Neuronal stem cell (in vitro differentiated cells): ENCODE data around the gene NHERF1.

Experiments used
- DNase-seq: peaks from one replicate; pipeline ENCODE4 v3.0.0-alpha.2; 2013; ENCODE audit warnings: low spot score
- H2AFZ ChIP-seq: one replicate; pipeline ENCODE4 v1.6.1; 2013; ENCODE audit warnings: mild to moderate bottlenecking, low read length, inconsistent platforms
- H2AK5ac ChIP-seq: 2 replicates; pipeline ENCODE4 v1.6.1; 2013; ENCODE audit warnings: low read depth, mild to moderate bottlenecking, inconsistent platforms, low read length, moderate library complexity, mixed read lengths
- H2BK120ac ChIP-seq: 2 replicates; pipeline ENCODE4 v1.6.1; 2013; ENCODE audit warnings: low read depth, mild to moderate bottlenecking, inconsistent platforms, low read length, moderate library complexity, mixed read lengths
- H2BK12ac ChIP-seq: one replicate; pipeline ENCODE4 v1.6.1; 2013; ENCODE audit warnings: low read length, inconsistent platforms
- H2BK15ac ChIP-seq: 2 replicates; pipeline ENCODE4 v1.6.1; 2013; ENCODE audit warnings: mild to moderate bottlenecking, low read length, inconsistent platforms, mixed read lengths
- H2BK5ac ChIP-seq: one replicate; pipeline ENCODE4 v1.6.1; 2013; ENCODE audit warnings: inconsistent platforms, mild to moderate bottlenecking, low read length, moderate library complexity
- H3K14ac ChIP-seq: one replicate; pipeline ENCODE4 v1.6.1; 2013; ENCODE audit warnings: low read length, inconsistent platforms
- H3K18ac ChIP-seq: 2 replicates; pipeline ENCODE4 v1.6.1; 2013; ENCODE audit warnings: low read length, inconsistent platforms
- H3K23ac ChIP-seq: 2 replicates; pipeline ENCODE4 v1.6.1; 2013; ENCODE audit warnings: low read depth, mild to moderate bottlenecking, mixed read lengths, low read length, inconsistent platforms; ENCODE audit not compliant: poor library complexity
- H3K27ac ChIP-seq: replicated peaks from 3 replicates; pipeline ENCODE4 v1.5.1; 2013; ENCODE audit warnings: low read length, inconsistent platforms
- H3K27me3 ChIP-seq, 3 experiments: 2 replicates each; pipeline ENCODE4 v1.6.1; 2013; ENCODE audit warnings: low read length in 3 of 3, mild to moderate bottlenecking in 2 of 3, inconsistent platforms in 1 of 3, low read depth in 1 of 3, mixed read lengths in 1 of 3, moderate library complexity in 1 of 3; ENCODE audit not compliant: control insufficient read depth in 3 of 3, insufficient read depth in 3 of 3
- H3K36me3 ChIP-seq, 2 donors: replicated peaks in 1 of 2; 2 replicates each; pipeline ENCODE4 v1.6.1; 2013; ENCODE audit warnings: low read length in 2 of 2; ENCODE audit not compliant: control insufficient read depth in 2 of 2, insufficient read depth in 2 of 2
- H3K4ac ChIP-seq: 2 replicates; pipeline ENCODE4 v1.6.1; 2013; ENCODE audit warnings: inconsistent platforms, mild to moderate bottlenecking, low read length, moderate library complexity
- H3K4me1 ChIP-seq, 2 donors: 1 replicate in 1 of 2; 2 replicates in 1 of 2; pipeline ENCODE4 v1.6.1; 2013; ENCODE audit warnings: low read length in 2 of 2, low read depth in 1 of 2; ENCODE audit not compliant: control insufficient read depth in 2 of 2, insufficient read depth in 1 of 2
- H3K4me2 ChIP-seq: one replicate; pipeline ENCODE4 v1.6.1; 2013; ENCODE audit warnings: mild to moderate bottlenecking, low read length, inconsistent platforms; ENCODE audit not compliant: insufficient read depth, poor library complexity, severe bottlenecking
- H3K4me3 ChIP-seq, 2 donors: 2 replicates each; pipeline ENCODE4 v1.5.1; 2013; ENCODE audit warnings: low read length in 2 of 2, mild to moderate bottlenecking in 2 of 2, inconsistent platforms in 1 of 2, moderate library complexity in 1 of 2
- H3K79me1 ChIP-seq: one replicate; pipeline ENCODE4 v1.6.1; 2013; ENCODE audit warnings: low read depth, mild to moderate bottlenecking, inconsistent platforms, low read length, moderate library complexity
- H3K9ac ChIP-seq: one replicate; pipeline ENCODE4 v1.6.1; 2013; ENCODE audit warnings: mild to moderate bottlenecking, low read depth, low read length, inconsistent platforms; ENCODE audit not compliant: poor library complexity
- H3K9me3 ChIP-seq, 2 donors: replicated peaks in 1 of 2; 2 replicates each; pipeline versions ENCODE3 to v1.6.1; 2013; ENCODE audit warnings: low read length in 2 of 2, mild to moderate bottlenecking in 2 of 2, inconsistent platforms in 1 of 2, low read depth in 1 of 2, mixed read lengths in 1 of 2, moderate library complexity in 1 of 2; ENCODE audit not compliant: control insufficient read depth in 2 of 2, insufficient read depth in 1 of 2
- H4K8ac ChIP-seq: one replicate; pipeline ENCODE4 v1.6.1; 2013; ENCODE audit warnings: low read depth, mild to moderate bottlenecking, inconsistent platforms, low read length, moderate library complexity
- H4K91ac ChIP-seq: one replicate; pipeline ENCODE4 v1.6.1; 2013; ENCODE audit warnings: low read length, low read depth, mild to moderate bottlenecking, inconsistent platforms; ENCODE audit not compliant: poor library complexity
- WGBS, 2 donors: extraction: QIAGEN DNeasy Blood & Tissue Kit; methylation state at CpG; one replicate each; pipeline ENCODE4 v1.1.7; 2013; ENCODE audit warnings: missing lambda C conversion rate in 2 of 2, mixed read lengths in 1 of 2; ENCODE audit not compliant: insufficient read length in 2 of 2, insufficient replicate concordance in 1 of 2; ENCODE audit errors: extremely low coverage in 2 of 2; 5-methylcytosine and 5-hydroxymethylcytosine counted together

The NHERF1 gene

GRCh38 chr17:74759941-74760340, 11.5 kb downstream of the NHERF1 start:
- no peak for DNase-seq
- Histone ChIP-seq H3K23ac (peak overlapping the region; percentile 3), H3K4me2 (peak overlapping the region; percentile 43), H3K27ac (peak overlapping the region; percentile 86), H2BK15ac (peak overlapping the region; percentile 66), H3K9me3 (no peaks in the 10 kb centered on the region), H2AFZ (no peak overlapping the region), H4K91ac (peak overlapping the region; percentile 87), H2BK12ac (no peak overlapping the region), H3K4ac (no peak overlapping the region), H3K27me3 (no peaks in the 10 kb centered on the region), H3K9ac (peak overlapping the region; percentile 45), H3K36me3 (peaks cover 2 to 8% of the 10 kb centered on the region in 2 donors), H3K18ac (peak overlapping the region; percentile 93), H3K14ac (no peak overlapping the region), H2BK5ac (peak overlapping the region; percentile 67), H4K8ac (no peak overlapping the region), H2BK120ac (peak overlapping the region; percentile 42), H3K4me1 (peaks cover 49 to 63% of the 10 kb centered on the region in 2 donors), H2AK5ac (peak overlapping the region; percentile 71), H3K79me1 (peaks cover 24% of the 10 kb centered on the region), H3K4me3 (no peak overlapping the region)
- no CpG with 5 or more reads among the region's 10 CpGs for WGBS, 2 donors

GRCh38 chr17:74760404-74761105, 12.1 kb downstream of the NHERF1 start:
- peak overlapping the region; percentile 87 for H2BK15ac ChIP-seq
- peak overlapping the region; percentile 47 for H3K4ac ChIP-seq
- no peak for DNase-seq
- peak overlapping the region; percentile 4 for H2AFZ ChIP-seq
- peak overlapping the region; percentile 76 for H2AK5ac ChIP-seq
- peak overlapping the region; percentile 95 for H3K18ac ChIP-seq
- peak overlapping the region; percentile 68 for H3K9ac ChIP-seq
- peak overlapping the region; percentile 43 for H3K4me2 ChIP-seq
- peak overlapping the region; percentile 62 for H2BK120ac ChIP-seq
- H3K79me1 ChIP-seq, result peaks cover 22% of the 10 kb centered on the region
- no peak overlapping the region for H4K8ac ChIP-seq
- H2BK12ac ChIP-seq, result peak overlapping the region; percentile 95
- H3K27me3 ChIP-seq, result no peaks in the 10 kb centered on the region
- peak overlapping the region; percentile 35 for H3K23ac ChIP-seq
- peaks cover 2 to 6% of the 10 kb centered on the region in 2 donors for H3K36me3 ChIP-seq
- H2BK5ac ChIP-seq, result peak overlapping the region; percentile 88
- no peak overlapping the region for H3K4me3 ChIP-seq
- H3K4me1 ChIP-seq, result peaks cover 49 to 64% of the 10 kb centered on the region in 2 donors
- no peak overlapping the region for H3K14ac ChIP-seq
- peak overlapping the region; percentile 86 for H3K27ac ChIP-seq
- no peaks in the 10 kb centered on the region for H3K9me3 ChIP-seq
- no peak overlapping the region for H4K91ac ChIP-seq
- WGBS, 2 donors, result no CpG with 5 or more reads among the region's 7 CpGs

DNA sequence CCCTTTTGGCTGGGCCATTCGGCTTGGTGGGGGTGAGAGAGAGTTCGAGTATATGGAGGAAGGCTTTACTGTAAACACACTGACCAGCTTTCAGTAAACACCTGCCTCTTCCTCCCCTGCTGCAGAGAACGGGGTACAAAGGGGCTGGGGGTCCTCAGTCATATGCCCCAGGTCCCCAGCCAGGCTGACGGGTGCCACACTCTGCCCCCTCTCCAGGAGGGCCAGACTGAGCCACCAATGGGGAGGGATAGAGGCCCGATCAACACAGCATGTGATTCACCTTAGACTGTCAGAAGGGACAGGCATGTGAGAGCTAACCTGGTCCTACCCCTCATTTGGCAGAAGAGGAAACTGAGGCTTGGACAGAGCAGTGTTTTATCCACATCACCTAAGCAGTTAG, 13.0 kb downstream of the NHERF1 start:
- peak overlapping the region; percentile 76 for H2AK5ac ChIP-seq
- H3K4ac ChIP-seq, result no peak overlapping the region
- no peaks in the 10 kb centered on the region for H3K9me3 ChIP-seq
- no peak overlapping the region for H3K4me2 ChIP-seq
- peak overlapping the region; percentile 87 for H2BK15ac ChIP-seq
- peak overlapping the region; percentile 95 for H2BK12ac ChIP-seq
- H3K36me3 ChIP-seq, result peaks cover 2 to 13% of the 10 kb centered on the region in 2 donors
- no peaks in the 10 kb centered on the region for H3K27me3 ChIP-seq
- H2BK120ac ChIP-seq, result peak overlapping the region; percentile 62
- H3K79me1 ChIP-seq, result peaks cover 22% of the 10 kb centered on the region
- H3K18ac ChIP-seq, result peak overlapping the region; percentile 95
- peaks cover 49 to 64% of the 10 kb centered on the region in 2 donors for H3K4me1 ChIP-seq
- H3K4me3 ChIP-seq, result no peak overlapping the region
- no peak overlapping the region for H4K91ac ChIP-seq
- DNase-seq, result no peak
- peak overlapping the region; percentile 86 for H3K27ac ChIP-seq
- H3K14ac ChIP-seq, result no peak overlapping the region
- H3K23ac ChIP-seq, result no peak overlapping the region
- H2AFZ ChIP-seq, result no peak overlapping the region
- H2BK5ac ChIP-seq, result peak overlapping the region; percentile 88
- H4K8ac ChIP-seq, result no peak overlapping the region
- peak overlapping the region; percentile 34 for H3K9ac ChIP-seq
- no CpG with 5 or more reads among the region's 5 CpGs for WGBS, 2 donors

DNA sequence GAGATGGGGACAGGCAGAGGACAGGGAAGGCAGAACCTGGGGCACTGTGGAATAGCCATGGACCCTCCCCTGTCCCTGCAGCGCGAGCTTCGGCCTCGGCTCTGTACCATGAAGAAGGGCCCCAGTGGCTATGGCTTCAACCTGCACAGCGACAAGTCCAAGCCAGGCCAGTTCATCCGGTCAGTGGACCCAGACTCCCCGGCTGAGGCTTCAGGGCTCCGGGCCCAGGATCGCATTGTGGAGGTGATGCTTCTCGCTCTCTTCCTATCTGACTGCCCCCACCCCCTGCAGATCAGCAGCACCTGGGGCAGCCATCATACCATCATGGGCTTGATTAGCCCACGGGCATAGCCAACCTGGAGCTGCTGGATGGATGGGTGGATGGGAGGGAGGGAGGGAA, 13.5 kb downstream of the NHERF1 start:
- Histone ChIP-seq H2BK12ac (no peak overlapping the region), H3K4me2 (no peak overlapping the region), H3K9ac (no peak overlapping the region), H3K18ac (peak overlapping the region; percentile 76), H2BK15ac (peak overlapping the region; percentile 92), H3K14ac (no peak overlapping the region), H3K23ac (peak overlapping the region; percentile 71), H2BK120ac (no peak overlapping the region), H3K79me1 (peaks cover 22% of the 10 kb centered on the region), H3K9me3 (no peaks in the 10 kb centered on the region), H3K4me3 (no peak overlapping the region), H3K27me3 (no peaks in the 10 kb centered on the region), H3K4me1 (peaks cover 49 to 63% of the 10 kb centered on the region in 2 donors), H3K27ac (no peak overlapping the region), H2AK5ac (peak overlapping the region; percentile 76), H3K36me3 (peaks cover 2 to 16% of the 10 kb centered on the region in 2 donors), H2AFZ (no peak overlapping the region), H3K4ac (no peak overlapping the region), H2BK5ac (peak overlapping the region; percentile 87), H4K8ac (no peak overlapping the region), H4K91ac (no peak overlapping the region)
- WGBS, 2 donors, result no CpG with 5 or more reads among the region's 11 CpGs
- no peak for DNase-seq
